Stimulated activated CD4-positive, alpha-beta T cell treated with anti-CD3 and anti-CD28 coated beads, Interleukin-12 subunit alpha, Interleukin-12 subunit beta, amount 100 ng/mL, for 4 hours (primary cell): Measurements from ENCODE around the gene GPRASP1.

Source experiments
- DNase-seq: peaks from one replicate; pipeline ENCODE4 v3.0.0-alpha.2; 2020

Gene GPRASP1

GRCh38 chrX:102697494-102697893 lies 46.2 kb downstream of the GPRASP1 start:
- no peak for DNase-seq
